ENCODE data around the gene SNCAIP.

GRCh38 chr5:122323738-122324137 lies 11.7 kb downstream of the SNCAIP start:
- TF ChIP-seq CTCF (conservative IDR thresholded peaks at IDR 0.05 in 1 of 2, IDR thresholded peaks at IDR 0.05 in 1 of 2; ENCODE audit: extremely low read depth in 1 of 2, insufficient read depth in 1 of 2, low read depth in 1 of 2, low read length in 2 of 2) (no peak), EZH2 (IDR thresholded peaks at IDR 0.05; ENCODE audit: borderline replicate concordance, low read length) (no peak)

All from mammary epithelial cell (primary cell).